HG02943 (cell line): ENCODE measurements around the gene CHTF8.

Source experiments
- ATAC-seq: cut with Tn5 transposase; IDR thresholded peaks from one replicate; pipeline ENCODE4 v1.9.1; 2021; ENCODE audit warnings: mild to moderate bottlenecking, low read depth, moderate library complexity; ENCODE audit not compliant: unreplicated experiment

The CHTF8 gene

GRCh38 chr16:69114976-69115355 is 17.4 kb downstream of the CHTF8 start:
- no peak for ATAC-seq

GRCh38 chr16:69114346-69114975 is 17.9 kb downstream of the CHTF8 start:
- no peak for ATAC-seq

- no peak for ATAC-seq
Observed at GRCh38 chr16:69113216-69113615, 19.2 kb downstream of the CHTF8 start.

- no peak for ATAC-seq
Observed at GRCh38 chr16:69112285-69113129, 19.9 kb downstream of the CHTF8 start.

- no peak for ATAC-seq
Observed at GRCh38 chr16:69111876-69112230, 20.5 kb downstream of the CHTF8 start.

GRCh38 chr16:69111216-69111875 is 21.0 kb downstream of the CHTF8 start:
- no peak for ATAC-seq

- ATAC-seq = no peak
Observed at GRCh38 chr16:69110406-69110805, 22.0 kb downstream of the CHTF8 start.

GRCh38 chr16:69109486-69110270 is 22.7 kb downstream of the CHTF8 start:
- ATAC-seq = no peak

- no peak for ATAC-seq
Observed at GRCh38 chr16:69108905-69109252, 23.5 kb downstream of the CHTF8 start.

GRCh38 chr16:69108064-69108904 is 24.1 kb downstream of the CHTF8 start:
- ATAC-seq = no peak

- ATAC-seq = no peak
Observed at GRCh38 chr16:69107316-69107962, 24.9 kb downstream of the CHTF8 start.

- ATAC-seq = no peak
Observed at GRCh38 chr16:69106491-69107315, 25.7 kb downstream of the CHTF8 start.

- no peak for ATAC-seq
Observed at GRCh38 chr16:69105501-69106361, 26.7 kb downstream of the CHTF8 start, which contains the start of gene HAS3. Gene HAS3, plus strand, starts transcription at chr16:69105653. Its CDS starts 3,743 bp downstream, at chr16:69109396.

GRCh38 chr16:69100071-69100691 is 32.2 kb downstream of the CHTF8 start:
- no peak for ATAC-seq

GRCh38 chr16:69095193-69095592 is 37.2 kb downstream of the CHTF8 start:
- ATAC-seq = no peak

- no peak for ATAC-seq
Observed at GRCh38 chr16:69094501-69094900, 37.9 kb downstream of the CHTF8 start.

- ATAC-seq = no peak
Observed at GRCh38 chr16:69093974-69094373, 38.4 kb downstream of the CHTF8 start.
